DND-41 (cell line): ENCODE results near the gene UPP2.

Experiments used
- ATAC-seq: fragments of 200-7000 bp; cut with Tn5 transposase; 3 replicates; pipeline ENCODE4 v1.9.1; 2021; ENCODE audit warnings: low read depth; ENCODE audit not compliant: insufficient read depth
- DNase-seq: peaks from one replicate; pipeline ENCODE4 v3.0.0-alpha.2; 2020
- H2AFZ ChIP-seq: 2 replicates; pipeline ENCODE4 v1.6.0; 2012; ENCODE audit warnings: low read depth, low read length
- H3K27ac ChIP-seq: 2 replicates; pipeline ENCODE4 v1.5.1; 2012; ENCODE audit warnings: low read length, inconsistent platforms
- H3K27me3 ChIP-seq: fragments of 200-600 bp; sonication (generic); 2 replicates; pipeline ENCODE4 v1.6.0; 2012; ENCODE audit warnings: low read length, mild to moderate bottlenecking, inconsistent platforms; ENCODE audit not compliant: insufficient read depth, poor library complexity
- H3K36me3 ChIP-seq: 2 replicates; pipeline ENCODE4 v1.5.1; 2012; ENCODE audit warnings: low read length, inconsistent platforms; ENCODE audit not compliant: insufficient read depth
- H3K4me1 ChIP-seq: 2 replicates; pipeline ENCODE4 v1.5.1; 2012; ENCODE audit warnings: mild to moderate bottlenecking, low read length; ENCODE audit not compliant: insufficient read depth
- H3K4me2 ChIP-seq: 2 replicates; pipeline ENCODE4 v1.6.0; 2012; ENCODE audit warnings: mild to moderate bottlenecking, moderate library complexity, low read length, inconsistent platforms; ENCODE audit not compliant: insufficient read depth
- H3K4me3 ChIP-seq, 2 experiments: fragments of 200-600 bp in 1 of 2; shearing (Covaris generic) in 1 of 2; 2 replicates each; pipeline ENCODE4 v1.5.1; 2012 to 2016; ENCODE audit warnings: inconsistent platforms in 2 of 2, low read length in 2 of 2, mild to moderate bottlenecking in 2 of 2, low read depth in 1 of 2, moderate library complexity in 1 of 2
- H3K79me2 ChIP-seq: 2 replicates; pipeline ENCODE4 v1.6.0; 2012; ENCODE audit warnings: low read length, inconsistent platforms; ENCODE audit not compliant: insufficient read depth
- H3K9ac ChIP-seq: 2 replicates; pipeline ENCODE4 v1.6.0; 2012; ENCODE audit warnings: low read depth, mild to moderate bottlenecking, inconsistent platforms, low read length, moderate library complexity
- H3K9me3 ChIP-seq: 2 replicates; pipeline ENCODE4 v1.5.1; 2012; ENCODE audit warnings: low read length, moderate library complexity, mild to moderate bottlenecking, inconsistent platforms; ENCODE audit not compliant: insufficient read depth, severe bottlenecking
- H4K20me1 ChIP-seq: 2 replicates; pipeline ENCODE4 v1.6.0; 2012; ENCODE audit warnings: low read length; ENCODE audit not compliant: insufficient read depth
- CTCF ChIP-seq: IDR thresholded peaks from 2 replicates; pipeline ENCODE4 v1.5.1; 2012; ENCODE audit warnings: borderline replicate concordance, low read length, moderate library complexity, mild to moderate bottlenecking; ENCODE audit not compliant: poor library complexity, severe bottlenecking; ENCODE audit errors: extremely low read depth
- EZH2 ChIP-seq: IDR thresholded peaks from 3 replicates; pipeline ENCODE4 v1.6.1; 2012; ENCODE audit warnings: borderline replicate concordance, low read depth, mild to moderate bottlenecking, moderate library complexity, low read length, inconsistent platforms; ENCODE audit not compliant: severe bottlenecking

UPP2 gene

GRCh38 chr2:158130832-158131473 is 29.3 kb downstream of the UPP2 start:
- Histone ChIP-seq H3K27ac (no peak overlapping the region), H2AFZ (no peak overlapping the region), H3K79me2 (no peaks in the 10 kb centered on the region), H3K9me3 (no peaks in the 10 kb centered on the region), H3K36me3 (no peaks in the 10 kb centered on the region), H3K27me3 (peaks cover 4% of the 10 kb centered on the region), H3K4me3 (no peak overlapping the region), H4K20me1 (no peaks in the 10 kb centered on the region), H3K4me2 (no peak overlapping the region), H3K4me1 (no peaks in the 10 kb centered on the region), H3K9ac (no peak overlapping the region)
- no peak for DNase-seq
- TF ChIP-seq CTCF, result no peak
- ATAC-seq, result no peak

- Histone ChIP-seq H3K79me2 (no peaks in the 10 kb centered on the region), H3K9me3 (no peaks in the 10 kb centered on the region), H3K9ac (no peak overlapping the region), H3K4me3 (no peak overlapping the region), H3K4me1 (no peaks in the 10 kb centered on the region), H3K36me3 (no peaks in the 10 kb centered on the region), H4K20me1 (no peaks in the 10 kb centered on the region), H3K4me2 (no peak overlapping the region), H3K27ac (no peak overlapping the region), H3K27me3 (peaks cover 4% of the 10 kb centered on the region), H2AFZ (no peak overlapping the region)
- no peak for DNase-seq
- TF ChIP-seq CTCF, result no peak
- no peak for TF ChIP-seq EZH2
- ATAC-seq, result no peak
Measured at GRCh38 chr2:158131483-158131912, 29.8 kb downstream of the UPP2 start.

GRCh38 chr2:158131919-158132566 is 30.4 kb downstream of the UPP2 start:
- H3K4me1 ChIP-seq, result no peaks in the 10 kb centered on the region
- DNase-seq, result no peak

More at GRCh38 chr2:158131919-158132566, 30.4 kb downstream of the UPP2 start:
- no peak overlapping the region for H3K9ac ChIP-seq
- no peaks in the 10 kb centered on the region for H4K20me1 ChIP-seq
- H3K4me2 ChIP-seq, result no peak overlapping the region
- TF ChIP-seq CTCF, result no peak
- H3K79me2 ChIP-seq, result no peaks in the 10 kb centered on the region
- no peak overlapping the region for H3K4me3 ChIP-seq
- no peak overlapping the region for H2AFZ ChIP-seq
- ATAC-seq, result no peak
- no peaks in the 10 kb centered on the region for H3K9me3 ChIP-seq
- peaks cover 4% of the 10 kb centered on the region for H3K27me3 ChIP-seq
- H3K27ac ChIP-seq, result no peak overlapping the region
- H3K36me3 ChIP-seq, result no peaks in the 10 kb centered on the region
